WTC11 (cell line): ENCODE results near the gene DDX10. TPM values are rescaled to one million over a fixed set of nuclear protein-coding genes. Genes with fewer than 3 reads are reported as not detected.

Experiments used
- ATAC-seq: fragments of 200-7000 bp; cut with Tn5 transposase; 2 replicates; pipeline ENCODE4 v1.10.0; 2021; ENCODE audit warnings: mild to moderate bottlenecking, moderate library complexity
- CTCF ChIA-PET: fragments of 300-600 bp; sonication (Branson Sonifier 250); formaldehyde crosslinking; loops from one replicate; lab custom pipeline; 2021; ENCODE audit warnings: antibody characterized with exemption; lab: Charles Lee
- POLR2A ChIA-PET: fragments of 350-600 bp; sonication (Branson Sonifier 250); formaldehyde crosslinking; loops from one replicate; lab custom pipeline; 2021; ENCODE audit warnings: antibody characterized with exemption; lab: Charles Lee
- DNase-seq: peaks from one replicate; pipeline ENCODE4 v3.0.0; 2021; ENCODE audit warnings: low spot score
- H3K27ac Mint-ChIP-seq: 2 replicates; pipeline ENCODE4 v1.8.0; 2021; ENCODE audit warnings: mixed read lengths
- H3K27me3 Mint-ChIP-seq: 2 replicates; pipeline ENCODE4 v1.8.0; 2021; ENCODE audit warnings: low read depth, mild to moderate bottlenecking, moderate library complexity, mixed read lengths
- H3K36me3 Mint-ChIP-seq: 2 replicates; pipeline ENCODE4 v1.8.0; 2021; ENCODE audit warnings: mixed read lengths
- H3K4me1 Mint-ChIP-seq: 2 replicates; pipeline ENCODE4 v1.8.0; 2022; ENCODE audit warnings: mixed read lengths
- H3K4me3 Mint-ChIP-seq: 2 replicates; pipeline ENCODE4 v1.8.0; 2021; ENCODE audit warnings: mild to moderate bottlenecking, moderate library complexity, mixed read lengths
- H3K9me3 Mint-ChIP-seq: 2 replicates; pipeline ENCODE4 v1.8.0; 2021; ENCODE audit warnings: mixed read lengths
- EMX1 ChIP-seq: fragments of 250-450 bp; sonication (Bioruptor Pico); IDR thresholded peaks from 2 replicates; pipeline ENCODE4 v1.8.0; 2021; ENCODE audit warnings: mild to moderate bottlenecking
- ERG ChIP-seq: fragments of 250-450 bp; sonication (Bioruptor Pico); IDR thresholded peaks from 2 replicates; pipeline ENCODE4 v1.8.0; 2021; ENCODE audit warnings: mild to moderate bottlenecking
- FOXP1 ChIP-seq: sonication (generic); formaldehyde crosslinking; IDR thresholded peaks from 2 replicates; pipeline ENCODE4 v1.8.0; 2022; ENCODE audit warnings: missing genetic modification reagents, mild to moderate bottlenecking, moderate library complexity, borderline replicate concordance
- HMGA2 ChIP-seq: fragments of 250-450 bp; sonication (Bioruptor Pico); IDR thresholded peaks from 2 replicates; pipeline ENCODE4 v1.4.0; 2021; ENCODE audit warnings: mild to moderate bottlenecking, moderate library complexity
- IRF1 ChIP-seq: sonication (generic); formaldehyde crosslinking; IDR thresholded peaks from 2 replicates; pipeline ENCODE4 v1.8.0; 2023; ENCODE audit warnings: missing genetic modification reagents
- KAT7 ChIP-seq: sonication (generic); formaldehyde crosslinking; IDR thresholded peaks from 2 replicates; pipeline ENCODE4 v1.8.1; 2023; ENCODE audit warnings: missing genetic modification reagents, mild to moderate bottlenecking, borderline replicate concordance
- MXD4 ChIP-seq: fragments of 250-450 bp; sonication (Bioruptor Pico); IDR thresholded peaks from 2 replicates; pipeline ENCODE4 v1.8.0; 2021; ENCODE audit warnings: mild to moderate bottlenecking, moderate library complexity, borderline replicate concordance
- MYBL2 ChIP-seq: sonication (generic); formaldehyde crosslinking; IDR thresholded peaks from 2 replicates; pipeline ENCODE4 v1.8.1; 2023; ENCODE audit warnings: mild to moderate bottlenecking, moderate library complexity, missing genetic modification reagents
- NFE2L1 ChIP-seq: sonication (generic); formaldehyde crosslinking; IDR thresholded peaks from 2 replicates; pipeline ENCODE4 v1.8.1; 2023; ENCODE audit warnings: missing genetic modification reagents
- NR3C1 ChIP-seq: sonication (generic); formaldehyde crosslinking; conservative IDR thresholded peaks from 2 replicates; pipeline ENCODE4 v1.8.1; 2023; ENCODE audit warnings: low read depth, mild to moderate bottlenecking, missing genetic modification reagents
- PRDM15 ChIP-seq: sonication (generic); formaldehyde crosslinking; IDR thresholded peaks from 2 replicates; pipeline ENCODE4 v1.8.0; 2022; ENCODE audit warnings: missing genetic modification reagents
- SMAD4 ChIP-seq: sonication (generic); formaldehyde crosslinking; IDR thresholded peaks from 2 replicates; pipeline ENCODE4 v1.8.0; 2022; ENCODE audit warnings: mild to moderate bottlenecking, missing genetic modification reagents
- TEAD4 ChIP-seq: sonication (generic); formaldehyde crosslinking; IDR thresholded peaks from 2 replicates; pipeline ENCODE4 v1.8.0; 2022; ENCODE audit warnings: mild to moderate bottlenecking, missing genetic modification reagents
- ZNF396 ChIP-seq: fragments of 250-450 bp; sonication (Bioruptor Pico); IDR thresholded peaks from 2 replicates; pipeline ENCODE4 v1.8.0; 2021; ENCODE audit warnings: mild to moderate bottlenecking, moderate library complexity, borderline replicate concordance
- total RNA-seq: library from RNA; stranded (reverse); gene quantifications from 3 replicates; pipeline ENCODE4 v1.2.3, GENCODE V29; 2021
- TF ChIP-seq, protein P1 (sequence below): sonication (generic); formaldehyde crosslinking; IDR thresholded peaks from 2 replicates; pipeline ENCODE4 v1.8.1; 2023; ENCODE audit warnings: mild to moderate bottlenecking, missing genetic modification reagents
- TF ChIP-seq, protein P2 (sequence below): sonication (generic); formaldehyde crosslinking; conservative IDR thresholded peaks from 2 replicates; pipeline ENCODE4 v1.8.1; 2022; ENCODE audit warnings: mild to moderate bottlenecking, missing genetic modification reagents
- TF ChIP-seq, protein P3 (sequence below): fragments of 250-450 bp; sonication (Bioruptor Pico); IDR thresholded peaks from 2 replicates; pipeline ENCODE4 v1.9.0; 2021; ENCODE audit warnings: mild to moderate bottlenecking, borderline replicate concordance

Gene DDX10
- total RNA-seq, 1 experiment from 2014 or later = 56.8 TPM

GRCh38 chr11:108698844-108699642, 34.2 kb downstream of the DDX10 start:
- peaks cover 12% of the 10 kb centered on the region for H3K36me3 Mint-ChIP-seq
- TF ChIP-seq ZNF396 (CRISPR knock-in tag) (no peak), KAT7 (no peak), HMGA2 (no peak)
- no peak overlapping the region for H3K27ac Mint-ChIP-seq
- no peaks in the 10 kb centered on the region for H3K27me3 Mint-ChIP-seq
- CTCF ChIA-PET = interaction anchor here (0.6 to 2.0 kb wide), 4 partner anchors 36 to 172 kb away, joined by 3 to 31 read pairs (median 7); no protein-coding TSS in a partner anchor
- POLR2A ChIA-PET = no interaction called here
- DNase-seq (no peak), ATAC-seq (no peak)
- H3K4me1 Mint-ChIP-seq = no peaks in the 10 kb centered on the region
- H3K9me3 Mint-ChIP-seq = no peaks in the 10 kb centered on the region
- no peak overlapping the region for H3K4me3 Mint-ChIP-seq

GRCh38 chr11:108703916-108704315, 39.0 kb downstream of the DDX10 start:
- peaks cover 34% of the 10 kb centered on the region for H3K36me3 Mint-ChIP-seq
- H3K9me3 Mint-ChIP-seq = peaks cover 12% of the 10 kb centered on the region
- no peak for ATAC-seq
- no peaks in the 10 kb centered on the region for H3K27me3 Mint-ChIP-seq
- TF ChIP-seq MYBL2 (CRISPR knock-in tag) (no peak), ERG (CRISPR knock-in tag) (no peak), FOXP1 (CRISPR knock-in tag) (no peak)
- TF ChIP-seq, protein P1, sequence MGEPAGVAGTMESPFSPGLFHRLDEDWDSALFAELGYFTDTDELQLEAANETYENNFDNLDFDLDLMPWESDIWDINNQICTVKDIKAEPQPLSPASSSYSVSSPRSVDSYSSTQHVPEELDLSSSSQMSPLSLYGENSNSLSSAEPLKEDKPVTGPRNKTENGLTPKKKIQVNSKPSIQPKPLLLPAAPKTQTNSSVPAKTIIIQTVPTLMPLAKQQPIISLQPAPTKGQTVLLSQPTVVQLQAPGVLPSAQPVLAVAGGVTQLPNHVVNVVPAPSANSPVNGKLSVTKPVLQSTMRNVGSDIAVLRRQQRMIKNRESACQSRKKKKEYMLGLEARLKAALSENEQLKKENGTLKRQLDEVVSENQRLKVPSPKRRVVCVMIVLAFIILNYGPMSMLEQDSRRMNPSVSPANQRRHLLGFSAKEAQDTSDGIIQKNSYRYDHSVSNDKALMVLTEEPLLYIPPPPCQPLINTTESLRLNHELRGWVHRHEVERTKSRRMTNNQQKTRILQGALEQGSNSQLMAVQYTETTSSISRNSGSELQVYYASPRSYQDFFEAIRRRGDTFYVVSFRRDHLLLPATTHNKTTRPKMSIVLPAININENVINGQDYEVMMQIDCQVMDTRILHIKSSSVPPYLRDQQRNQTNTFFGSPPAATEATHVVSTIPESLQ = no peak
- TF ChIP-seq, protein P2, sequence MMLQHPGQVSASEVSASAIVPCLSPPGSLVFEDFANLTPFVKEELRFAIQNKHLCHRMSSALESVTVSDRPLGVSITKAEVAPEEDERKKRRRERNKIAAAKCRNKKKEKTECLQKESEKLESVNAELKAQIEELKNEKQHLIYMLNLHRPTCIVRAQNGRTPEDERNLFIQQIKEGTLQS (CRISPR knock-in tag) = no peak
- TF ChIP-seq, all 79 proteins: peak for 0
- DNase-seq = no peak
- POLR2A ChIA-PET = interaction anchor here (0.5 kb wide), 1 partner anchor 98 kb away, joined by 4 read pairs; no protein-coding TSS in a partner anchor
- Mint-ChIP-seq H3K4me3 (no peak overlapping the region), H3K4me1 (peaks cover 29% of the 10 kb centered on the region), H3K27ac (no peak overlapping the region)
- CTCF ChIA-PET = no interaction called here

- DNase-seq = no peak
- ATAC-seq = peak; percentile 69
- H3K36me3 Mint-ChIP-seq = peaks cover 40% of the 10 kb centered on the region
- POLR2A ChIA-PET = no interaction called here
- H3K4me1 Mint-ChIP-seq = peaks cover 29% of the 10 kb centered on the region
- H3K9me3 Mint-ChIP-seq = peaks cover 15% of the 10 kb centered on the region
- CTCF ChIA-PET = no interaction called here
- no peak overlapping the region for H3K4me3 Mint-ChIP-seq
- no peaks in the 10 kb centered on the region for H3K27me3 Mint-ChIP-seq
- peak overlapping the region; percentile 93; the same call in 1 of the 2 replicates for H3K27ac Mint-ChIP-seq
- no peak for TF ChIP-seq MXD4 (CRISPR knock-in tag)
- no peak for TF ChIP-seq EMX1
- no peak for TF ChIP-seq NR3C1 (CRISPR knock-in tag)
- no peak for TF ChIP-seq SMAD4 (CRISPR knock-in tag)
- TF ChIP-seq ERG (CRISPR knock-in tag) = no peak
- TF ChIP-seq IRF1 (CRISPR knock-in tag) = no peak
- TF ChIP-seq, protein P3, sequence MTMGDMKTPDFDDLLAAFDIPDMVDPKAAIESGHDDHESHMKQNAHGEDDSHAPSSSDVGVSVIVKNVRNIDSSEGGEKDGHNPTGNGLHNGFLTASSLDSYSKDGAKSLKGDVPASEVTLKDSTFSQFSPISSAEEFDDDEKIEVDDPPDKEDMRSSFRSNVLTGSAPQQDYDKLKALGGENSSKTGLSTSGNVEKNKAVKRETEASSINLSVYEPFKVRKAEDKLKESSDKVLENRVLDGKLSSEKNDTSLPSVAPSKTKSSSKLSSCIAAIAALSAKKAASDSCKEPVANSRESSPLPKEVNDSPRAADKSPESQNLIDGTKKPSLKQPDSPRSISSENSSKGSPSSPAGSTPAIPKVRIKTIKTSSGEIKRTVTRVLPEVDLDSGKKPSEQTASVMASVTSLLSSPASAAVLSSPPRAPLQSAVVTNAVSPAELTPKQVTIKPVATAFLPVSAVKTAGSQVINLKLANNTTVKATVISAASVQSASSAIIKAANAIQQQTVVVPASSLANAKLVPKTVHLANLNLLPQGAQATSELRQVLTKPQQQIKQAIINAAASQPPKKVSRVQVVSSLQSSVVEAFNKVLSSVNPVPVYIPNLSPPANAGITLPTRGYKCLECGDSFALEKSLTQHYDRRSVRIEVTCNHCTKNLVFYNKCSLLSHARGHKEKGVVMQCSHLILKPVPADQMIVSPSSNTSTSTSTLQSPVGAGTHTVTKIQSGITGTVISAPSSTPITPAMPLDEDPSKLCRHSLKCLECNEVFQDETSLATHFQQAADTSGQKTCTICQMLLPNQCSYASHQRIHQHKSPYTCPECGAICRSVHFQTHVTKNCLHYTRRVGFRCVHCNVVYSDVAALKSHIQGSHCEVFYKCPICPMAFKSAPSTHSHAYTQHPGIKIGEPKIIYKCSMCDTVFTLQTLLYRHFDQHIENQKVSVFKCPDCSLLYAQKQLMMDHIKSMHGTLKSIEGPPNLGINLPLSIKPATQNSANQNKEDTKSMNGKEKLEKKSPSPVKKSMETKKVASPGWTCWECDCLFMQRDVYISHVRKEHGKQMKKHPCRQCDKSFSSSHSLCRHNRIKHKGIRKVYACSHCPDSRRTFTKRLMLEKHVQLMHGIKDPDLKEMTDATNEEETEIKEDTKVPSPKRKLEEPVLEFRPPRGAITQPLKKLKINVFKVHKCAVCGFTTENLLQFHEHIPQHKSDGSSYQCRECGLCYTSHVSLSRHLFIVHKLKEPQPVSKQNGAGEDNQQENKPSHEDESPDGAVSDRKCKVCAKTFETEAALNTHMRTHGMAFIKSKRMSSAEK = no peak
- no peak for TF ChIP-seq NFE2L1 (CRISPR knock-in tag)
- no peak for TF ChIP-seq TEAD4
- TF ChIP-seq PRDM15 (CRISPR knock-in tag) = no peak
Measured at GRCh38 chr11:108705061-108705460, 40.2 kb downstream of the DDX10 start.
